CD1c-positive myeloid dendritic cell (primary cell): Measurements from ENCODE around the gene PDE9A.
A peak's percentile ranks its signal among the peaks of the same experiment; 100 is the strongest.

Experiments
- DNase-seq: peaks from one replicate; pipeline ENCODE4 v3.0.0-alpha.2; 2016; ENCODE audit errors: extremely low spot score

Gene PDE9A

GRCh38 chr21:42770717-42771502, 117.5 kb downstream of the PDE9A start:
- DNase-seq, result no peak

- DNase-seq, result no peak
Measured at GRCh38 chr21:42771503-42771805, 118.0 kb downstream of the PDE9A start.

- no peak for DNase-seq
Measured at GRCh38 chr21:42775123-42775522, 121.7 kb downstream of the PDE9A start.

GRCh38 chr21:42775891-42776290, 122.5 kb downstream of the PDE9A start:
- DNase-seq, result no peak

- DNase-seq, result no peak
Measured at GRCh38 chr21:42777064-42777756, 123.8 kb downstream of the PDE9A start.

GRCh38 chr21:42777757-42778344, 124.4 kb downstream of the PDE9A start:
- peak; percentile 28 for DNase-seq

GRCh38 chr21:42779431-42779861, 126.0 kb downstream of the PDE9A start:
- no peak for DNase-seq

- DNase-seq, result no peak
Measured at GRCh38 chr21:42780617-42781016, 127.2 kb downstream of the PDE9A start.

GRCh38 chr21:42781150-42781970, 127.9 kb downstream of the PDE9A start:
- no peak for DNase-seq

- no peak for DNase-seq
Measured at GRCh38 chr21:42781971-42782722, 128.7 kb downstream of the PDE9A start.

- no peak for DNase-seq
Measured at GRCh38 chr21:42782723-42783242, 129.4 kb downstream of the PDE9A start.

GRCh38 chr21:42784276-42784675, 130.9 kb downstream of the PDE9A start:
- no peak for DNase-seq

- no peak for DNase-seq
Measured at GRCh38 chr21:42784896-42785451, 131.6 kb downstream of the PDE9A start.

- no peak for DNase-seq
Measured at GRCh38 chr21:42785666-42786427, 132.4 kb downstream of the PDE9A start.

- no peak for DNase-seq
Measured at GRCh38 chr21:42786884-42787283, 133.5 kb downstream of the PDE9A start.

- DNase-seq, result no peak
Measured at GRCh38 chr21:42787613-42788012, 134.2 kb downstream of the PDE9A start.

- no peak for DNase-seq
Measured at GRCh38 chr21:42790520-42791065, 137.2 kb downstream of the PDE9A start.

GRCh38 chr21:42793774-42794173, 140.4 kb downstream of the PDE9A start:
- no peak for DNase-seq

GRCh38 chr21:42794551-42794950, 141.1 kb downstream of the PDE9A start:
- no peak for DNase-seq
